ENCODE data around the gene RBM19.

Gene RBM19

GRCh38 chr12:113988064-113988451 is 21.9 kb upstream of the RBM19 start:
- no peak for DNase-seq (ENCODE audit: low read depth)

- no peak for DNase-seq (ENCODE audit: low read depth)
Measured at GRCh38 chr12:113987261-113988063, 21.3 kb upstream of the RBM19 start.

GRCh38 chr12:113984464-113984863 is 18.3 kb upstream of the RBM19 start:
- DNase-seq (ENCODE audit: low read depth), result no peak

- DNase-seq (ENCODE audit: low read depth), result no peak
Measured at GRCh38 chr12:113983777-113984448, 17.8 kb upstream of the RBM19 start.

DNA sequence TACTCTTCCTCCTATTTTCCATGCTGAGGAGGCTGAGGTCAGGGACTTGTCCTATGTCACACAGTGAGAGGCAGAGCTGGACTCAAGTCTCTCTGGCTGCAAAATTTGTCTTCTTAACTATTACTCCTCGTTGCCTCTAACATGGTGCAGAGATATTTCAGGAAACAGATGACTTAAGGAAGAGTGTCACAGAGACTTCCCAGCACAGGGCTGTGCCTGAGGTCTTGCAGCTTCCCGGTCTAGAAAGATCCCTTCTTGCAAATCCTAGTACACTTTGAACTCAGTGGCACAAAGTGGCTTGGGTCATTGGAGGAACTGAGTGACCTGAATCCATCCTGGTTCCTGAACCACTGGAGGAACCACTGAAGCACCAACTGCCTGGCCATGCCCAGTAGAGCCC is 17.1 kb upstream of the RBM19 start:
- no peak for DNase-seq (ENCODE audit: low read depth)

- DNase-seq (ENCODE audit: low read depth), result no peak
Measured at GRCh38 chr12:113981876-113982275, 15.8 kb upstream of the RBM19 start.

- no peak for DNase-seq (ENCODE audit: low read depth)
Measured at GRCh38 chr12:113980537-113981337, 14.6 kb upstream of the RBM19 start.

- no peak for DNase-seq (ENCODE audit: low read depth)
Measured at GRCh38 chr12:113980054-113980453, 13.9 kb upstream of the RBM19 start.

- no peak for DNase-seq (ENCODE audit: low read depth)
Measured at GRCh38 chr12:113978080-113978479, 12.0 kb upstream of the RBM19 start.

DNA sequence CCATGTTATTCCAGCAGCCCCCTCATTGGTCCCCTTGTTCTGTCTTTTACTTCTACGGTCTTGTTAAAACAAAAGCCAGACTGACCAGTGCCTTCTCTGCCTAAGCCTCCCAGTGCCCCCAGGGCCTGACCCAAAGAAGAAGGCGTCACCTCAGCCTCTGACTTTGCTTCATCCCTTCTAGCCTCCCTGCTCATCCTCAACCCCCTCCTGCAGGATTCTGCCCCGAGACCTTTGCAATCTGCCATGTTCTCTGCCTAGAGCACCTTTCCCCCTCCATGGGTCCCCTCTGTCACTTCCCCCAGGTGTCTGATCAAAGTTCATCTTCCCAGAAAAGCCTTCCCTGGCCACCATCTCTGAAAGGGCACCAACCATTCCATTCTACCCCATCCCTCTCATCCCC is 7.9 kb upstream of the RBM19 start:
- DNase-seq (ENCODE audit: low read depth), result no peak

DNA sequence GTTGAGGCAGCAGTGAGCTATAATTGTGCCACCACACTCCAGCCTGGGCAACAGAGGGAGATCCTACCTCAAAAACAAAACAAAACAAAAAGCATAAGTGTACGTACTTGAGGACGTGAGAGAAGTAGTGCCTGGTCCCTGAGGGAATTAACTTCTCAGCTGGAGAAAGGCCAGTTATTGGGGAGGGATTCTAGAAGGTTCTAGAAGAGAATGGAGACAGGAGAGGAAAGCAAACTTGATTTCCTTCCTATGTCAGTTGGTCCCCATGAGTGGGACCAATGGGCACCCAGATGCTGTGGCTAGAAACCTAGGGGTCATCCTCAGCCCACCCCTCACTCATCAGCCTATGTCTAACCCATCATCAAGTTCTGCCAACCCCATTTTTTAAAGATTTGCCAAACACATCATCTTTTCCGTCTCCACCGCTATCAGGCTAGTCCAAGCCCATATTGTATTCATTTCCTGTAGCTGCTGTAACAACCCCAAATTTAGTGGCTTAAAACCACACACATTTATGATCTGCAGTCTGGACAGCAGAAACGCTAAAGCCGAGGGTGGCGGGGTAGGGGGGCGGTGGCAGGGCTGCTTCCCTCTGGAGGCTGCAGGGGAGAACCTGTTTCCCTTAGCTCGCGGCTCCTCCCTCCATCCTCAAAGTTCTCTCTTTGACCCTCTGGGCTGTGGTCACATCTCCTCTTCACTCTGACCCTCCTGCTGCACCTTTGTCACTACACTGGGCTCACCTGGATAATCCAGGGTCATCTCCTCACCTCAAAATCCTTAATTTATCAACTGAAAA is 7.2 kb upstream of the RBM19 start:
- DNase-seq (ENCODE audit: low read depth), result no peak

DNA sequence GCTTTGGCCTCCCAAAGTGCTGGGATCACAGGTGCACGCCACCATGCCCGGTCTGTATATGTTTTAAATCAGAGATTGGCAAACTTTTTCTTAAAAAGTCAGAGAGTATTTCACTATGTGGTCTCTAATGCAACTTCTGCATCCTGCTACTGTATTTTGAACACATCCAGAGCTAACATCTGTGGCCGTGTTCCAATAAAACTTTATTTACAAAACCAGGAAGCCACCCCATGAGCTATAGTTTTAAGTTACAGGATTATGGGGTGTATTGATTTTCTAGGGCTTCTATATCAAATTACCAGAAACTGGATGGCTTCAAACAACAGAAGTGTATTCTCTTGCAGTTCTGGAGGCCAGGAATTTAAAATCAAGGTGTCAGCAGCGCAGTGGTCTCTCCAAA is 5.3 kb upstream of the RBM19 start:
- DNase-seq (ENCODE audit: low read depth), result no peak

DNA sequence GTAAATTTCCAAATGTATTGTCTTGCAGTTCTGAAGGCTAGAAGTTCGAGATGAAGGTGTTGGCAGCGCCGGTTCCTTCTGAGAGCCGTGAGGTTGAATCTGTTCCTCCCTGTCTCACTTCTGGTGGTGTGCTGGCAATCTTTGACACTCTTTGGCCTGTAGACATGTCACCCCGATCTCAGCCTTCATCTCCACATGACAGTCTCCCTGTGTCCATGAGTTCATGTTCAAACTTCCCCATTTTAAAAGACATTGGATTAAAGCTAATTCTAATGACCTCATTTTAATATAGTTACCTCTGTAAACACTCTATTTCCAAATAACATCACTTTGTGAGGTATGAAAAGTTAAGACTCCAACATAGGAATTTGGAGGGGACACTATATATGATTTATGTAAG is 4.1 kb upstream of the RBM19 start:
- no peak for DNase-seq (ENCODE audit: low read depth)

- no peak for DNase-seq (ENCODE audit: low read depth)
Measured at GRCh38 chr12:113967368-113967767, 1.2 kb upstream of the RBM19 start.

- no peak for DNase-seq (ENCODE audit: low read depth)
Measured at GRCh38 chr12:113962733-113963132, 3.4 kb downstream of the RBM19 start.

DNA sequence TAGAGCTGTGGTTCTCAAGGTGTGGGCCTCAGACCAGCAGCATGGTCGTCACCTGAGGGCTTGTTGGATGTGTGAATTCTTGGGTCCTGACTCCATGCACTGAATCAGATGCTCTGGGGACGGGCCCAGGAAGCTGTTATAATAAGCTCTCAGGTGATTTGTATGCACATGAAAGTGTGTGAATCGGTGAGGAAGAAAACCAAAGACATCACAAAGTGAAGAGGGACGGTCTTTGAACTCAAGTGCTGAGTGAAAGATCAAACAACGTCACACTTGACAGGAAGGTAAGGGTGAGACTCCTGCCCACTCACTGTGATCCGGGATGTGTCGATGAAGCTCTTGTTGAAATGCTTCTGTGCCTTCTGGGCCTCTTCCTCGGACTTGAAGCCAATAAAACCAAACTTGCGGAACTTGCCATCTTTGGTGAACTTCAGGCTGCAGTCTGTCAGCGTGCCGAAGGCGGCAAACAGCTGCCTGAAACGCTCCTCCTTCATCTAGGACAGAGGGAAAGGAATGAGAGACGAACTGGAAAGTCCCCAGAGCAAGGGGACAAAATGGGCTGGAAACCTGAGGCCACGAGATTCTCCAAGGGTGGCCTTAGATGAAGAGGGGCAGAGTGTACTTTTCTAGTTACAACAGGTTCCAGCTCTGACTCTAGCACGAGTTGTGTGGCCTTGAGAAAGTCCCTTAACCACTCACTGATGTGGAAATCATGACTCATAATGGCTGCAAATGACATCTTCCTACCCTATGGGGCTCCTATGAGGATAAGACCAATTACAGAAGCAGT is 4.0 kb downstream of the RBM19 start:
- no peak for DNase-seq (ENCODE audit: low read depth)

DNA sequence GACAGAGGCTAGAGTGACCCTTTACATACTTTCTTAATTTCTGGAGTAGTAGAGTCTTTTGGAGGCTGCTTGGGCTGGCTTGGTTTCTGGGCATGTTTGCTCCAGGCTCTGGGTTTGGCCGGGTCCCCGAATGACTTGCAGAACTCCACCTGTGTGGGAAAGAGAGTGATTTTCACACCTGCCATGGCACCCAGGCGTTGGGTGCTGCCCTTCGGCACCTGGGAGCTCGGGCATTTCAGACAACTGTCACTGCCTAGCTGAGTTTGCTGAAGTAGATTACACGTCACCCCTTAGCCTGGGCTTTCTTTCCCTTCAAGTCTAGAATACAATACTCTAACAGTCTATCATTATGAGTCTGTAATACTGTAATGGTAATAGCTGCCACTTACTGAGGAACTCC is 6.1 kb downstream of the RBM19 start:
- DNase-seq (ENCODE audit: low read depth), result no peak

DNA sequence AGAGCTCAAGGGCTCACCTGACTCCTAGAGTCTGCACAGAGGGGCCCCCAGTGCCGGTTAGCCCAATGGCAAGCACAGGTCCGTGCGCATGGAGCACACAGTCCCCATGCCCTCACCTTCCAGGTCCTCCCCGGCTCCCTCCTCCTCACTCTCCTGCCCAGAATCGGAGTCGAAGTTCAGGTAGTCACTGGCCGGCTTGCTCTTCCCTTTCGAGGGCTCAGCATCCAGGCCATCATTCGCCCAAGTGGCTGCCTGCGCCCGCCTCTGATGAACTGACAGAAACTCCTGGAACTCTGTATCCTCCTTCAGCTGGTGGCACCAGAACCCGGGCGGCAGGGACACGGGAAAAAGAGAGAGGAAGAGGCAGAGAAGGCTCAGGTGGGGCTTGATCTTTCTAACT is 7.0 kb downstream of the RBM19 start:
- DNase-seq (ENCODE audit: low read depth), result no peak

DNA sequence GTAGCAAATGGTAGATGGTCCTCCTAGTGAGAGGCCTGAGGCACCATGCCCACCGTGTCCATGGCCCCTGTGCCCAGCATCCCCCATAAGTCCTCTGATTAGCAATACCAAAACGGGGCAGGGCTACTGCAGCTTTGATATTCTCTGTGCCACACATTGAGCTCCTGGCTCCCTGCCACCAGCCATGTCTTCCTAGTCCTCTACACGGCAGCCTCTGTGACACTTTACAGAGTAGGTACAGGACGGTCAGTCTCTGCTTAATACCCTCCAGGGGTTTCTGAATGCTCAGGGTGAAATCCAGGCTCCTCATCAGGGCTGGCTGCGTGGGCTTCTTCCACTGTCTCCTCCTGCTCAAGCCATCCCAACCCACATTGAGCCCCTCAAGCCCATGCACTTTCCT is 8.0 kb downstream of the RBM19 start:
- no peak for DNase-seq (ENCODE audit: low read depth)

DNA sequence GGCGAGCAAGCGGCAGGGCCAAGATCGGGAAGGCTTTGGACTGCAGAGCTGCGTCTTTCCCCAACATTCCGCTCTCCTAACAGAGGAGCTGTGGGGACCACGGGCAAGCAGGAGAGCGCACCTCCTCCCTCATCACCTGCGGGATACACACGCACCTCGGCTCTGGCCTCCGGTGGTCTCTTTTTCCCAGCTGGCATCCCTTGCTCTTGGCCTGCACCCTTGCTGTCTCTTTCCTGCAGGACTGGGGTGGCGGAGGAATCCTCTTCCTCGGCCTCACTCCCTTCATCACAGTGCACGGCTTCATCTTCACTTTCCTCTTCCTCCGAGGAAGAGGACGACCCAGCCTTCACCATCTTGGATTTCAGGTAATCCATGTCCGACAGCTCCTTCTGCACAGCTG is 8.5 kb downstream of the RBM19 start:
- no peak for DNase-seq (ENCODE audit: low read depth)
